K562 (cell line): ENCODE results near the gene LRRC26. TPM values are rescaled to one million over a fixed set of nuclear protein-coding genes. Genes with fewer than 3 reads are reported as not detected.

Source experiments
- ATAC-seq: fragments of 200-7000 bp; cut with Tn5 transposase; 3 replicates; pipeline ENCODE4 v1.9.1; 2020; ENCODE audit warnings: moderate library complexity
- BruUV-seq: library from RNA; stranded (reverse); fragments of 400-500 nt; replicated peaks from 2 replicates; lab custom pipeline; 2021; lab: Mats Ljungman, UMichigan
- CTCF ChIA-PET: fragments of 300-600 bp; formaldehyde crosslinking; extraction: SDS; loops from one replicate; lab custom pipeline; 2021; ENCODE audit warnings: low intra/inter-chr PET ratio; lab: Yijun Ruan, JAX
- POLR2A ChIA-PET: fragments of 300-600, 350-650 bp; sonication (Branson Sonifier 250); formaldehyde crosslinking; extraction: SDS; loops from one replicate; lab custom pipeline; 2021; ENCODE audit warnings: antibody characterized with exemption, inconsistent platforms; lab: Yijun Ruan, JAX
- DNase-seq, 4 experiments: peaks; one replicate each; pipeline versions ENCODE4 v3.0.0 to v3.0.0-alpha.2; 2011 to 2018; ENCODE audit warnings: low spot score in 3 of 4, mixed read lengths in 3 of 4; ENCODE audit errors: extremely low read depth in 1 of 4
- FAIRE-seq: peaks from 2 replicates; lab custom pipeline; 2011; peaks lifted over from hg19 to GRCh38; lab: Jason Lieb, UNC
- H2AFZ ChIP-seq: 2 replicates; pipeline ENCODE4 v1.6.0; 2011; ENCODE audit warnings: low read depth, low read length, control low read depth, inconsistent platforms
- H3K27ac ChIP-seq: fragments of 200-600 bp; 3 replicates; pipeline ENCODE4 v1.8.0; 2011; ENCODE audit warnings: low read depth, mild to moderate bottlenecking, control low read depth, inconsistent platforms, low read length, moderate library complexity, mixed read lengths; ENCODE audit errors: extremely low read depth
- H3K27me3 ChIP-seq, 2 experiments: fragments of 300-600 bp in 1 of 2; 2 replicates in 1 of 2; 3 replicates in 1 of 2; pipeline versions ENCODE4 v1.6.0 to v1.8.0; 2011; ENCODE audit warnings: inconsistent platforms in 2 of 2, low read length in 2 of 2, mild to moderate bottlenecking in 1 of 2, mixed read lengths in 1 of 2, moderate library complexity in 1 of 2; ENCODE audit not compliant: control insufficient read depth in 2 of 2, insufficient read depth in 2 of 2
- H3K36me3 ChIP-seq: fragments of 300-600 bp; 3 replicates; pipeline ENCODE4 v1.8.0; 2011; ENCODE audit warnings: mild to moderate bottlenecking, low read length, inconsistent platforms; ENCODE audit not compliant: control insufficient read depth, insufficient read depth
- H3K4me1 ChIP-seq, 2 experiments: fragments of 200-600 bp in 1 of 2; replicated peaks in 1 of 2; 2 replicates in 1 of 2; 3 replicates in 1 of 2; pipeline versions ENCODE4 v1.5.1 to v1.8.0; 2011; ENCODE audit warnings: inconsistent platforms in 2 of 2, low read length in 2 of 2, mild to moderate bottlenecking in 1 of 2, mixed read lengths in 1 of 2, moderate library complexity in 1 of 2; ENCODE audit not compliant: control insufficient read depth in 2 of 2, insufficient read depth in 2 of 2
- H3K4me2 ChIP-seq: 2 replicates; pipeline ENCODE4 v1.6.1; 2011; ENCODE audit warnings: low read length, control low read depth, inconsistent platforms, mixed read lengths; ENCODE audit not compliant: insufficient read depth
- H3K4me3 ChIP-seq: fragments of 200-600 bp; sonication (generic), shearing (Covaris generic); 2 replicates; pipeline ENCODE4 v1.5.1; 2016; ENCODE audit warnings: control low read depth, inconsistent platforms
- H3K79me2 ChIP-seq: fragments of 200-600 bp; 3 replicates; pipeline ENCODE4 v1.8.0; 2011; ENCODE audit warnings: low read length, inconsistent platforms; ENCODE audit not compliant: control insufficient read depth, insufficient read depth
- H3K9ac ChIP-seq, 2 experiments: 2 replicates each; pipeline versions ENCODE4 v1.6.0 to v1.6.1; 2011; ENCODE audit warnings: low read depth in 2 of 2, low read length in 2 of 2, control low read depth in 1 of 2, inconsistent platforms in 1 of 2, mild to moderate bottlenecking in 1 of 2, mixed read lengths in 1 of 2; ENCODE audit not compliant: insufficient read depth in 1 of 2
- H3K9me1 ChIP-seq: one replicate; pipeline ENCODE4 v1.6.0; 2011; ENCODE audit warnings: inconsistent platforms, mild to moderate bottlenecking, low read length, moderate library complexity; ENCODE audit not compliant: control insufficient read depth, insufficient read depth
- H3K9me3 ChIP-seq: replicated peaks from 2 replicates; pipeline ENCODE4 v1.5.1; 2011; ENCODE audit warnings: low read depth, low read length, inconsistent platforms; ENCODE audit not compliant: control insufficient read depth, insufficient read depth
- H4K20me1 ChIP-seq: replicated peaks from 2 replicates; pipeline ENCODE4 v1.6.1; 2011; ENCODE audit warnings: low read length, inconsistent platforms, mixed read lengths; ENCODE audit not compliant: control insufficient read depth, insufficient read depth
- CXXC5 ChIP-seq: fragments of 250-450 bp; sonication (Bioruptor Pico); IDR thresholded peaks from 2 replicates; pipeline ENCODE4 v1.8.0; 2022; ENCODE audit warnings: inconsistent platforms, mild to moderate bottlenecking, moderate library complexity
- ELF1 ChIP-seq: fragments of 200-800 bp; sonication (Bioruptor generic); IDR thresholded peaks from 2 replicates; pipeline ENCODE4 v1.6.1; 2016; ENCODE audit warnings: missing genetic modification characterization, missing compliant biosample characterization
- WGBS: fragments of 100-300 bp; shearing (Covaris generic); methylation state at CpG from one replicate; pipeline ENCODE4 v1.1.6; 2016; ENCODE audit warnings: low coverage, mixed read lengths; ENCODE audit not compliant: insufficient coverage; ENCODE audit errors: missing lambda C conversion rate; 5-methylcytosine and 5-hydroxymethylcytosine counted together
- in situ Hi-C: fragments of 300-500 bp; cut with MboI; formaldehyde crosslinking; loops from 4 replicates; pipeline ENCODE4 v1.15.0; 2018; ENCODE audit warnings: inconsistent platforms, mixed read lengths
- intact Hi-C: fragments of 100-400 bp; cut with micrococcal nuclease; formaldehyde crosslinking; loops from 2 replicates; pipeline ENCODE4 v1.14.2; 2022
- polyA plus RNA-seq, 8 experiments: library from polyadenylated mRNA; depleted of rRNA in 4 of 8; stranded (reverse) in 5 of 8; unstranded in 3 of 8; fragments of >200 nt; fragmentation: Nextera tagmentation in 2 of 8; fragmentation: Illumina TruSeq in 1 of 8; extraction: Ambion mirVana in 2 of 8; extraction: Trizol in 1 of 8; gene quantifications; 2 replicates each; pipeline versions ENCODE4 v1.2.1 to v1.2.3, GENCODE V29; 2011 to 2014; ENCODE audit warnings: inconsistent platforms in 1 of 8, missing spikeins in 1 of 8
- total RNA-seq, 7 experiments: library from RNA; depleted of rRNA in 6 of 7; stranded (reverse); fragments of >200 nt in 6 of 7; fragmentation: Illumina TruSeq in 2 of 7; extraction: Trizol in 2 of 7; gene quantifications; 2 replicates each; pipeline versions ENCODE4 v1.2.1 to v1.2.3, GENCODE V29; 2011 to 2021; ENCODE audit warnings: low replicate concordance in 1 of 7
- TF ChIP-seq, protein P1 (sequence below), 2 experiments: IDR thresholded peaks; 2 replicates each; pipeline ENCODE4 v1.6.1; 2012; ENCODE audit warnings: improper control_type of control experiment in 2 of 2, low read depth in 2 of 2, low read length in 2 of 2, borderline replicate concordance in 1 of 2
- TF ChIP-seq, protein P2 (sequence below), 2 experiments: fragments of 450-650 bp; formaldehyde crosslinking in 1 of 2; IDR thresholded peaks; 2 replicates each; pipeline versions ENCODE4 v1.4.0 to v1.6.1; 2014 to 2020; ENCODE audit warnings: mild to moderate bottlenecking in 2 of 2, borderline replicate concordance in 1 of 2, low read depth in 1 of 2
- TF ChIP-seq, protein P3 (sequence below): sonication (generic); formaldehyde crosslinking; IDR thresholded peaks from 2 replicates; pipeline ENCODE4 v1.8.1; 2023; ENCODE audit warnings: mild to moderate bottlenecking, missing genetic modification reagents

The LRRC26 gene
- total and polyA plus RNA-seq, 9 of the 15 experiments (the other 6 are each of a cell fraction or from before 2014, with no cell fraction given), result not detected

DNA sequence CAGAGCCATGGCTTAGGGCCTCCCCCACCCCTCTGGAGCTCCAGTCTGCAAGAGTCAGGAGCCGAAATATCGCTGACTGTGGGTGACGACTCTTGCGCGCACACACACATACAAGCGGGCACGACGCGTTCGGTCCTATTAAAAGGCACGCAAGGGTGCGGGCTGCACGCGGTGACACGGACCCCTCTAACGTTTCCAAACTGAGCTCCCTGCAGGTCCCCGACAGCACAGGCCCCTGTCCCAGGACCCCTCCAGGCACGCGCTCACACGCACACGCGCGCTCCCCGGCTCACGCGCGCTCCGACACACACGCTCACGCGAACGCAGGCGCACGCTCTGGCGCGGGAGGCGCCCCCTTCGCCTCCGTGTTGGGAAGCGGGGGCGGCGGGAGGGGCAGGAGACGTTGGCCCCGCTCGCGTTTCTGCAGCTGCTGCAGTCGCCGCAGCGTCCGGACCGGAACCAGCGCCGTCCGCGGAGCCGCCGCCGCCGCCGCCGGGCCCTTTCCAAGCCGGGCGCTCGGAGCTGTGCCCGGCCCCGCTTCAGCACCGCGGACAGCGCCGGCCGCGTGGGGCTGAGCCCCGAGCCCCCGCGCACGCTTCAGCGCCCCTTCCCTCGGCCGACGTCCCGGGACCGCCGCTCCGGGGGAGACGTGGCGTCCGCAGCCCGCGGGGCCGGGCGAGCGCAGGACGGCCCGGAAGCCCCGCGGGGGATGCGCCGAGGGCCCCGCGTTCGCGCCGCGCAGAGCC is 31.0 kb downstream of the LRRC26 start, which contains the start of gene GRIN1:
Gene GRIN1, plus strand, starts transcription at position 433 of the 746 bp plus-strand sequence. CDS start 333 bp downstream, outside the sequence.
- Histone ChIP-seq H3K9me1 (no peaks in the 10 kb centered on the region), H3K79me2 (no peaks in the 10 kb centered on the region), H3K9ac (no peak within 1 kb of the TSS), H3K27me3 (peaks cover 43 to 83% of the 10 kb centered on the region in 2 experiments; a peak in 4 of 5 replicates), H2AFZ (no peak within 1 kb of the TSS), H3K9me3 (no peaks in the 10 kb centered on the region), H3K4me2 (no peak within 1 kb of the TSS), H3K4me3 (no peak within 1 kb of the TSS), H3K27ac (no peak within 1 kb of the TSS), H3K36me3 (no peaks in the 10 kb centered on the region), H3K4me1 (peaks cover 0 to 52% of the 10 kb centered on the region in 2 experiments; a peak in 2 of 5 replicates), H4K20me1 (peaks cover 24% of the 10 kb centered on the region)
- intact Hi-C loops (no loop called here), in situ Hi-C loops (no loop called here)
- no TSS peak for BruUV-seq
- peak; percentile 65 to 84 (median 74) for DNase-seq
- ATAC-seq, result peak; percentile 84
- CTCF ChIA-PET, result no interaction called here
- WGBS, result 13% methylated on average over 58 of the region's 104 CpGs
- FAIRE-seq, result no peak
- POLR2A ChIA-PET, result interaction anchor here (0.8 to 2.5 kb wide), 4 partner anchors 9 to 85 kb away, joined by 3 to 22 read pairs (median 6); partner anchors contain the start of gene ENTPD2
- TF ChIP-seq ELF1 (tag), result no peak
- TF ChIP-seq, protein P1, sequence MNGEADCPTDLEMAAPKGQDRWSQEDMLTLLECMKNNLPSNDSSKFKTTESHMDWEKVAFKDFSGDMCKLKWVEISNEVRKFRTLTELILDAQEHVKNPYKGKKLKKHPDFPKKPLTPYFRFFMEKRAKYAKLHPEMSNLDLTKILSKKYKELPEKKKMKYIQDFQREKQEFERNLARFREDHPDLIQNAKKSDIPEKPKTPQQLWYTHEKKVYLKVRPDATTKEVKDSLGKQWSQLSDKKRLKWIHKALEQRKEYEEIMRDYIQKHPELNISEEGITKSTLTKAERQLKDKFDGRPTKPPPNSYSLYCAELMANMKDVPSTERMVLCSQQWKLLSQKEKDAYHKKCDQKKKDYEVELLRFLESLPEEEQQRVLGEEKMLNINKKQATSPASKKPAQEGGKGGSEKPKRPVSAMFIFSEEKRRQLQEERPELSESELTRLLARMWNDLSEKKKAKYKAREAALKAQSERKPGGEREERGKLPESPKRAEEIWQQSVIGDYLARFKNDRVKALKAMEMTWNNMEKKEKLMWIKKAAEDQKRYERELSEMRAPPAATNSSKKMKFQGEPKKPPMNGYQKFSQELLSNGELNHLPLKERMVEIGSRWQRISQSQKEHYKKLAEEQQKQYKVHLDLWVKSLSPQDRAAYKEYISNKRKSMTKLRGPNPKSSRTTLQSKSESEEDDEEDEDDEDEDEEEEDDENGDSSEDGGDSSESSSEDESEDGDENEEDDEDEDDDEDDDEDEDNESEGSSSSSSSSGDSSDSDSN (IDR thresholded peaks at IDR 0.05; ENCODE audit: borderline replicate concordance in 1 of 2, low read depth in 2 of 2, low read length in 2 of 2), result peak in 1 of 2 experiments; percentile 79; a peak in 1 of 4 replicates
- peak; percentile 76 for TF ChIP-seq CXXC5 (CRISPR knock-in tag)
- TF ChIP-seq, protein P2, sequence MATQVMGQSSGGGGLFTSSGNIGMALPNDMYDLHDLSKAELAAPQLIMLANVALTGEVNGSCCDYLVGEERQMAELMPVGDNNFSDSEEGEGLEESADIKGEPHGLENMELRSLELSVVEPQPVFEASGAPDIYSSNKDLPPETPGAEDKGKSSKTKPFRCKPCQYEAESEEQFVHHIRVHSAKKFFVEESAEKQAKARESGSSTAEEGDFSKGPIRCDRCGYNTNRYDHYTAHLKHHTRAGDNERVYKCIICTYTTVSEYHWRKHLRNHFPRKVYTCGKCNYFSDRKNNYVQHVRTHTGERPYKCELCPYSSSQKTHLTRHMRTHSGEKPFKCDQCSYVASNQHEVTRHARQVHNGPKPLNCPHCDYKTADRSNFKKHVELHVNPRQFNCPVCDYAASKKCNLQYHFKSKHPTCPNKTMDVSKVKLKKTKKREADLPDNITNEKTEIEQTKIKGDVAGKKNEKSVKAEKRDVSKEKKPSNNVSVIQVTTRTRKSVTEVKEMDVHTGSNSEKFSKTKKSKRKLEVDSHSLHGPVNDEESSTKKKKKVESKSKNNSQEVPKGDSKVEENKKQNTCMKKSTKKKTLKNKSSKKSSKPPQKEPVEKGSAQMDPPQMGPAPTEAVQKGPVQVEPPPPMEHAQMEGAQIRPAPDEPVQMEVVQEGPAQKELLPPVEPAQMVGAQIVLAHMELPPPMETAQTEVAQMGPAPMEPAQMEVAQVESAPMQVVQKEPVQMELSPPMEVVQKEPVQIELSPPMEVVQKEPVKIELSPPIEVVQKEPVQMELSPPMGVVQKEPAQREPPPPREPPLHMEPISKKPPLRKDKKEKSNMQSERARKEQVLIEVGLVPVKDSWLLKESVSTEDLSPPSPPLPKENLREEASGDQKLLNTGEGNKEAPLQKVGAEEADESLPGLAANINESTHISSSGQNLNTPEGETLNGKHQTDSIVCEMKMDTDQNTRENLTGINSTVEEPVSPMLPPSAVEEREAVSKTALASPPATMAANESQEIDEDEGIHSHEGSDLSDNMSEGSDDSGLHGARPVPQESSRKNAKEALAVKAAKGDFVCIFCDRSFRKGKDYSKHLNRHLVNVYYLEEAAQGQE (IDR thresholded peaks at IDR 0.05; ENCODE audit: borderline replicate concordance), result peak; percentile 99
- TF ChIP-seq, protein P2 (CRISPR knock-in tag; IDR thresholded peaks at IDR 0.05; ENCODE audit: low read depth), result peak; percentile 99
- TF ChIP-seq, protein P3, sequence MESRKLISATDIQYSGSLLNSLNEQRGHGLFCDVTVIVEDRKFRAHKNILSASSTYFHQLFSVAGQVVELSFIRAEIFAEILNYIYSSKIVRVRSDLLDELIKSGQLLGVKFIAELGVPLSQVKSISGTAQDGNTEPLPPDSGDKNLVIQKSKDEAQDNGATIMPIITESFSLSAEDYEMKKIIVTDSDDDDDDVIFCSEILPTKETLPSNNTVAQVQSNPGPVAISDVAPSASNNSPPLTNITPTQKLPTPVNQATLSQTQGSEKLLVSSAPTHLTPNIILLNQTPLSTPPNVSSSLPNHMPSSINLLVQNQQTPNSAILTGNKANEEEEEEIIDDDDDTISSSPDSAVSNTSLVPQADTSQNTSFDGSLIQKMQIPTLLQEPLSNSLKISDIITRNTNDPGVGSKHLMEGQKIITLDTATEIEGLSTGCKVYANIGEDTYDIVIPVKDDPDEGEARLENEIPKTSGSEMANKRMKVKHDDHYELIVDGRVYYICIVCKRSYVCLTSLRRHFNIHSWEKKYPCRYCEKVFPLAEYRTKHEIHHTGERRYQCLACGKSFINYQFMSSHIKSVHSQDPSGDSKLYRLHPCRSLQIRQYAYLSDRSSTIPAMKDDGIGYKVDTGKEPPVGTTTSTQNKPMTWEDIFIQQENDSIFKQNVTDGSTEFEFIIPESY (CRISPR knock-in tag), result no peak; the same call in 1 of the 2 replicates
